HG02588 (cell line): ENCODE data around the gene ZMPSTE24.
"Not testable (repeated sequence)": the region's sequence is repeated elsewhere in the genome, so short reads cannot be mapped to it uniquely, and the experiment has no call there.

ENCODE experiments used
- ATAC-seq: cut with Tn5 transposase; IDR thresholded peaks from one replicate; pipeline ENCODE4 v1.9.1; 2021; ENCODE audit warnings: mild to moderate bottlenecking, moderate library complexity; ENCODE audit not compliant: unreplicated experiment

The ZMPSTE24 gene

DNA sequence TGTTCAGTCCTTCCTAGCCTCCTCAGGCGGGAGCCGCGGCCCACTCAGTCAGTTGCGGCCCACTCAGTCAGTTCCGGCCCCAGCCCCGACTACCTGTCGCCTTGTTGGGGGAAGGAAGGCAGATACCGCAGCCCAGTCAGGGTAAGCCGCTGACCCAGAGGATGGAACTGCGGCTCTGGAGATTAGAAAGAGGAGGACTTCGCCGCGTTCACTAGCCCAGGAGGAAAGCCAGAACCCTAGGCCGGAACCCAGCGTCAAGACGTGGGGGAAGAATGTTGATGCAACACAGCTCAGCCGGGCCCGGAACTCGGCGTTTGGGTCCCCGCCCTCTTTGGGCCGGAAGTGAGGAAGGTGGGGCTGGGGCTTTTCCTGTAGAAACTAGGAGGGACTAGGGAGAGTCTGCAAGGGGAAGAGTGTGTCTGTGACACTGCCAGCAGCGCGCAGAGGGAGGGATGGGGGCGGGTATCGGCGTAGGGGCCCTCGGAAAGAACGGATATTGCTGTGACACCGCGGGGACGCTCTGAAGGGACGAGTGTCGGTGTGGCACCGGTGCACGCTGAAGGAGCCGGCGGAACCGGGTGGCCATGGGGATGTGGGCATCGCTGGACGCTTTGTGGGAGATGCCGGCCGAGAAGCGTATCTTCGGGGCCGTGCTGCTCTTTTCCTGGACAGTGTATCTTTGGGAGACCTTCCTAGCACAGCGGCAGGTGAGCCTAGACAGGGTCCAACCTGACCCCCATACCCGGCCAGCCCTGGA, at the start of gene ZMPSTE24:
TSS of gene ZMPSTE24 (plus strand) at position 549 of the 757 bp plus-strand sequence. CDS start at position 585, 36 bp downstream.
- peak; percentile 93 for ATAC-seq

DNA sequence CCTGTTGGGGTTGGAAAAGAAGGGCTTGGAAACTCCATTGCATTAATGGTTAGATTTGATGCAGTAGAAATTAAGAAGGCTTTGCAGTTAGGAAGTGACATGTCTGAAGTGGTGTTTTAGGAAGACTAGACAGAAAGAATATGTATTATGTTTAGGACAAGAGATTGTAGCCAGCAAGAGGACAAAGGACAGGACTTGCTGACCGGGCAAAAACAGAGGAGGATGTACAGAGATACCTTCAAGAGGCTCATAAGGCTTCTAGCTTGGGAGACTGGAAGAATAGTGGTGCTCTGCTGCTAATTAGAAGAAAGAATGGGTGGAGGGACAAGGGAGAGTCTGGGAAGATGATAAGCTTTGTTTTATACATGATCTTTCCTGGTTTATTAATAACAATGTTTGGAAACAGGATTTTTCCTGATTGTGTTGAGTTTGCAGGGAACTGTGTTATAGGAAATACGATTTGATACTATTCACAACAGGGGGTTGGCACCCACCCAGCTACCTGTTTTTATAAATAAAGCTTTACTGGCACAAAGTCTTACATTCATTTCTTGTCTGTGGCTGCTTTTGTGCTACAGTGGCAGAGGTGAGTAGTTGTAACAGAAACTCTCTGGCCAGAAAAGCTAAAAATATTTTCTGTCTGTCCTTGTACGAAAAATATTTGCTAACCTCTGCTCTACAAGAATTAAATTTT, 47.4 kb upstream of the ZMPSTE24 start:
- no peak for ATAC-seq

GRCh38 chr1:40218333-40218732, 39.7 kb upstream of the ZMPSTE24 start:
- ATAC-seq: no peak

DNA sequence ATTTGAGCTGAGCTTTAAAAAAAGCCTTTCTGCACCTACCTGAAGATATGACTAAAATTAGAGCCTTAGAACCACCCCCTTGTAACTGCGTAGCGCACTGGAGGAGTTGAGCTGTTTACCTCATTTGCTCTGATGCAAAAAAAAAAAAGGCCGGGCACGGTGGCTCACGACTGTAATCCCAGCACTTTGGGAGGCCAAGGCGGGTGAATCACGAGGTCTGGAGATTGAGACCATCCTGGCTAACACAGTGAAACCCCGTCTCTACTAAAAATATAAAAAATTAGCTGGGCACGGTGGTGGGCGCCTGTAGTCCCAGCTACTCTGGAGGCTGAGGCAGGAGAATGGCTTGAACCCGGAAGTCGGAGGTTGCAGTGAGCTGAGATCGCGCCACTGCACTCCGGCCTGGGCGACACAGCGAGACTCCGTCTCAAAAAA, 36.5 kb upstream of the ZMPSTE24 start:
- ATAC-seq: not testable (repeated sequence)

DNA sequence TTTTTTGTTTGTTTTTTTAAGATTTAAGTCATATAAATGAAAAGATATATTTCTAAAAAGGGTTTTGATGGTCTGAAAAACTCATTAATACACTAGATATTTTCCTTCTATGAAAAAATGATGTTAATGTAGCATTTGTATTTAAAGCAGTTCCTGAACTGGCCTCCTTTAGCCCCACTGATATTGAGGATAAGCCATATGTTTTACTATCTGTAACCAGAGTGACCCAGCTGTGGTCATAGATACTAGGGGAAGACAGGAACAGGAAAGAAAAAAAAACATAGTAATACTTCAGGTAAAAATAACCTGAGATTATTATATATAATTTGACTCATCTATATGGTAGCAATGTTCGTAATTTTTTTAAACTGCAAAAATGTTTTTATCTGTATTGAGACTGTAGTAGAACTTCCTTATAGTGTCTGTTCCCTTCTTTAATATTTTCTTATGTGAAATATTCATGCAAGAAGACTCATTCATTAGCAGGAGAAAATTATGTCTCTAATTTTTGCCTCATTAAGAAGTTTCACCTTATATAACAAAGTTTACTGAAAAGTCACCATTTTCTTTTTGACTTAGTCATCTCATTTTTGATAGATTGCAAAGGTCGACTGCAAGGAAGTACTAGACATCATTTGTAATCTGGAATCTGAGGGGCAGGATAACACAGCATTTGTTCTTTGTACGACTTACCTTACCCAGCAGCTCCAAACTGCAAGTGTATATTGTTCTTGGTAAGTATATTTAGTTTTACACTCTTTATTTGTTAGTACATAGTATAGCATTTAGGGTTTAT, 35.9 kb upstream of the ZMPSTE24 start:
- no peak for ATAC-seq

GRCh38 chr1:40224040-40224439, 34.0 kb upstream of the ZMPSTE24 start:
- ATAC-seq: no peak

- ATAC-seq: no peak
These were observed 31.8 kb upstream of the ZMPSTE24 start for GRCh38 chr1:40226192-40226591.

GRCh38 chr1:40232444-40232843, 25.6 kb upstream of the ZMPSTE24 start:
- peak; percentile 65 for ATAC-seq

DNA sequence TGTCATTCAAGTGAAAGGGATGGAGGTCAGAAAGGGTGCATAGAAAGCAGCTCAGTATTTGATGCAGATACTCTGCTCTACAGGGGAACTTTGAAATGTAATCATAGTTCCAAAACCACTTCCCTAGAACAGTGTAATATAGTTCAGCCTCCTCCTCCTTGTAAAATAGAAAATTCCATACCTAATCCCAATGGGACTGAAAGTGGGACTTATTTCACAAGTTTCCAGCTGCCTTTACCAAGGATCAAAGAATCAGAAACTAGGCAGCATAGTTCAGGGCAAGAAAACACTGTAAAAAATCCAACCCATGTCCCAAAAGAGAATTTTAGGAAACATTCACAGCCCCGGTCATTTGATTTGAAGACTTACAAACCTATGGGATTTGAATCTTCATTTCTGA, 18.4 kb upstream of the ZMPSTE24 start:
- ATAC-seq: no peak

DNA sequence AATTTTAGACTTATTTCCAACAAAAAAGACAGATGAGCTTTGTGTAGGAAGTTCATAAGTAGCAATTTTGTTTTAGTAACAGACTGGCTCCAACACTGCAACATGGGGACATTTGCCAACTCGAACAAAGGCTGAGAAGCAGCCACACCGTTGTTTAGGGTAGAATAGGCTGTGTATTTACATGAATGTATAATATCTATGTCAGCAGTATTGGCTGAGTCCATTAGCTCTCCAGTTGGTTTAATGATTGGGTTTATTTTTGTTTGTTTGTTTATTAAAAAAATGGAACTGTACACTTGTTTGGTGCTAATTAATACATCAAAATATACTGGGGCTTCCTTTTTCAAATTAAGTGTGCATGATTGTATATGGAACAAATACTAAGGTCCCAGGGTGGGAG, 17.6 kb upstream of the ZMPSTE24 start:
- no peak for ATAC-seq

DNA sequence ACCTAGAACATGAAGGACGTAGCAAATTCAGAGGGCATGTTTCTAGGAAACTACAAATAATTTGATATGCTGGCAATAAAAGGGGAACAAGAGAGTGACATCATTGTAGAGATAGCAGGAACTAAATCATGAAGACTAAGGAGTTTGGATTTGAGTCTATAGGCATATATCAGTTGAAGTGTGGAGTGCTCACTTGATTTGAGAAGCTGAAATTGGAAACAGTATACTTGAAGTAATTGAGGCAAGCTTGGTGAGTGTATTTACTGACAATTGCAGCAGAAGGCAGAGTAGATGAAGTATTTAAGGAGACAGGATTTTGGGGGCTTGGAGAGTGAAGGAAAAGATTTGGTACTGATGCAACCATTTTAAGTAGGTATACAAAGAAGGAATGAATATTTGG, 16.7 kb upstream of the ZMPSTE24 start:
- ATAC-seq: no peak

- ATAC-seq: no peak
These were observed 14.7 kb upstream of the ZMPSTE24 start for GRCh38 chr1:40243351-40243750.

DNA sequence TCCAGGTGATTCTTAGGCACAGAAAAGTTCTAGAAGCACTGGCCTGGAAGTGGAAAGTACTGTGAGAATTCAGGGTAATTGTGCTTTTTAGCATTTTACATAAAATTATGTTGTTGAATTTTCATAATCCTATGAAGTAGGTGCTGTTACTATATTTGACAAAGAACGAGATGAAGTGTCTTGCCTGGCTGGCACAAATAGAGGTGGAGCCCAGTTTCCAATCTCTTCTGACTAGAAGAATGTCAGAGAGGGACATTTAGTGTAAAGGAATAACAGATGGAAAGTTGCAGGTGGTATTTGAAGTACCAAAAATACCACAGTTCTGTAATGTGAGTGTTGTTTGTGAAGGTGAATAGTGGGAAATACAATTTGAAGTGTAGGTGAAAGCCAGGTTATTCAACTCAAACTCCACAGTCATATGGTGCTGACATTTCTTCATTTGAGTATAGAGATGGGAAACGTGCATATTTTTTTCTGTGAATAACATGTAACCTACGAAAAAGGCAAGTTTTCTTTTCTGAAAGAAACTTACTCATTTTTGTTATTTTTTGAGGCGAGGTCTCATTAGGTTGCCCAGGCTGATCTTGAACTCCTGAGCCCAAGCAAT, 13.8 kb upstream of the ZMPSTE24 start:
- ATAC-seq: no peak

- ATAC-seq: no peak
These were observed 12.3 kb upstream of the ZMPSTE24 start for GRCh38 chr1:40245686-40246085.

DNA sequence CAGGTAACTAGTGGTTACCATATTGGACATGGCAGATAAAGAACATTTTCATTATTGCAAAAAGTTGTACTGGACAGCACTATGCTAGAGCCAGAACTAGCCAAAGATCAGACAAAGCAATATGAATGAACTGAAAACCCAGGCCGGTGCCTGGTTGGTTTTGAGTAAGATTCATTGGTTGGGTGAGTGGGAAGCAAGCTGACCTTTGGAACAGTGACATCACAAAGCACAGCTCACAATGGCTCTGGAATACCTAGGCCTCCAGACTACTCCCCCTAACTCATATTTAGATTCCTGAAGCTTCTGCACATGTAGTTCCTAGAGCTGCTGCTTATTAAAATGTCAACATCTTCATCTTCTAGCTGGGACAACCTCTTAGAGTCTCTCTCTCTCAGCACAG, 10.4 kb upstream of the ZMPSTE24 start, which contains the start of gene TMCO2:
TSS of gene TMCO2 (plus strand) at position 283 of the 400 bp plus-strand sequence. CDS start at position 340, 57 bp downstream.
- ATAC-seq: no peak

GRCh38 chr1:40248412-40248811, 9.6 kb upstream of the ZMPSTE24 start:
- no peak for ATAC-seq

- ATAC-seq: no peak
These were observed 6.6 kb upstream of the ZMPSTE24 start for GRCh38 chr1:40251456-40251855.

- ATAC-seq: no peak
These were observed 5.4 kb upstream of the ZMPSTE24 start for GRCh38 chr1:40252601-40253000.

DNA sequence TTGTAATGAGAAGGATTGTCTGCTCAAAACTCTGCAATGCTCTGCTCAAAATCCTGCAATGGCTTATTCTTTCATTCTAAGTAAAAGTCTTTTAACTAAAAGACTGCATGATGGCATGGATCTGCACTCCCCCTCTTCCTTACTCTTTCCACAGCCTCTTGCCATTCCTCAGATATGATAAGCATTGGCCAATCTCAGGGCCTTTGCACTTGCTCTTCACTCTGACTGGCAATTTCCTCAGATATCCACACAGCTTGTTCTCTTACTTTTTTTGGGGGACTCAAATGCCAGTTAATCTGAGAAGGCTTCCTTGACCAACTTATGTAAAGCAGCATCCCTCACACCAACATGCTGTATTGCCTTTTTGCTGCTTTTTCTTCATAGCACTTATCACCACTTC, 2.8 kb upstream of the ZMPSTE24 start:
- no peak for ATAC-seq

GRCh38 chr1:40256401-40257084, 1.5 kb upstream of the ZMPSTE24 start:
- no peak for ATAC-seq
